Dendritic cell treated with granulocyte-macrophage colony-stimulating factor and Interleukin-4, amounts not matched to agents 40 ng/mL and 50 ng/mL, for 4 days (primary cell): ENCODE data around the gene PLEKHG4B.

Source experiments
- H3K27ac Mint-ChIP-seq: one replicate; pipeline ENCODE4 v1.8.0; 2022; ENCODE audit warnings: mild to moderate bottlenecking, mixed read lengths
- H3K27me3 Mint-ChIP-seq: one replicate; pipeline ENCODE4 v1.8.0; 2022; ENCODE audit warnings: mild to moderate bottlenecking, mixed read lengths
- H3K36me3 Mint-ChIP-seq: one replicate; pipeline ENCODE4 v1.8.0; 2022; ENCODE audit warnings: low read depth, mixed read lengths
- H3K4me1 Mint-ChIP-seq: one replicate; pipeline ENCODE4 v1.8.0; 2022; ENCODE audit warnings: low read depth, mixed read lengths
- H3K4me3 Mint-ChIP-seq: one replicate; pipeline ENCODE4 v1.8.0; 2022; ENCODE audit warnings: mild to moderate bottlenecking, moderate library complexity, mixed read lengths
- H3K9me3 Mint-ChIP-seq: one replicate; pipeline ENCODE4 v1.8.0; 2022; ENCODE audit warnings: mixed read lengths
- intact Hi-C: fragments of 100-400 bp; cut with micrococcal nuclease; formaldehyde crosslinking; loops from one replicate; pipeline ENCODE4 v1.15.0; 2022

The PLEKHG4B gene

GRCh38 chr5:126806-127205 is 34.8 kb downstream of the PLEKHG4B start:
- Mint-ChIP-seq H3K27me3 (peaks cover 1% of the 10 kb centered on the region), H3K4me1 (peaks cover 8% of the 10 kb centered on the region), H3K36me3 (no peaks in the 10 kb centered on the region), H3K27ac (no peak overlapping the region), H3K9me3 (peaks cover 21% of the 10 kb centered on the region), H3K4me3 (no peak overlapping the region)
- intact Hi-C loops, result no loop called here

GRCh38 chr5:127886-128285 is 35.9 kb downstream of the PLEKHG4B start:
- no peak overlapping the region for H3K27ac Mint-ChIP-seq
- intact Hi-C loops, result no loop called here
- H3K4me3 Mint-ChIP-seq, result no peak overlapping the region
- H3K4me1 Mint-ChIP-seq, result peaks cover 8% of the 10 kb centered on the region
- H3K36me3 Mint-ChIP-seq, result no peaks in the 10 kb centered on the region
- peaks cover 15% of the 10 kb centered on the region for H3K9me3 Mint-ChIP-seq
- peaks cover 1% of the 10 kb centered on the region for H3K27me3 Mint-ChIP-seq

- Mint-ChIP-seq H3K27me3 (peaks cover 1% of the 10 kb centered on the region), H3K27ac (no peak overlapping the region), H3K9me3 (peaks cover 15% of the 10 kb centered on the region), H3K36me3 (no peaks in the 10 kb centered on the region), H3K4me1 (peaks cover 8% of the 10 kb centered on the region), H3K4me3 (no peak overlapping the region)
- intact Hi-C loops, result no loop called here
Observed at GRCh38 chr5:128446-128845, 36.5 kb downstream of the PLEKHG4B start.

GRCh38 chr5:129148-129547 is 37.2 kb downstream of the PLEKHG4B start:
- Mint-ChIP-seq H3K9me3 (peaks cover 15% of the 10 kb centered on the region), H3K36me3 (no peaks in the 10 kb centered on the region), H3K4me1 (peaks cover 8% of the 10 kb centered on the region), H3K4me3 (no peak overlapping the region), H3K27ac (no peak overlapping the region), H3K27me3 (peaks cover 1% of the 10 kb centered on the region)
- intact Hi-C loops, result no loop called here

- Mint-ChIP-seq H3K9me3 (peaks cover 15% of the 10 kb centered on the region), H3K36me3 (no peaks in the 10 kb centered on the region), H3K4me1 (peaks cover 8% of the 10 kb centered on the region), H3K27me3 (peaks cover 1% of the 10 kb centered on the region), H3K27ac (no peak overlapping the region), H3K4me3 (no peak overlapping the region)
- intact Hi-C loops, result no loop called here
Observed at GRCh38 chr5:129820-130219, 37.9 kb downstream of the PLEKHG4B start.

GRCh38 chr5:130601-131131 is 38.7 kb downstream of the PLEKHG4B start:
- intact Hi-C loops, result no loop called here
- Mint-ChIP-seq H3K4me1 (peaks cover 8% of the 10 kb centered on the region), H3K27ac (no peak overlapping the region), H3K4me3 (no peak overlapping the region), H3K36me3 (no peaks in the 10 kb centered on the region), H3K27me3 (peaks cover 1% of the 10 kb centered on the region), H3K9me3 (peaks cover 14% of the 10 kb centered on the region)

GRCh38 chr5:136901-137300 is 44.9 kb downstream of the PLEKHG4B start:
- H3K4me3 Mint-ChIP-seq, result no peak overlapping the region
- no peak overlapping the region for H3K27ac Mint-ChIP-seq
- no peaks in the 10 kb centered on the region for H3K36me3 Mint-ChIP-seq
- intact Hi-C loops, result no loop called here
- H3K4me1 Mint-ChIP-seq, result no peaks in the 10 kb centered on the region
- H3K9me3 Mint-ChIP-seq, result no peaks in the 10 kb centered on the region
- no peaks in the 10 kb centered on the region for H3K27me3 Mint-ChIP-seq

- no peak overlapping the region for H3K27ac Mint-ChIP-seq
- no peaks in the 10 kb centered on the region for H3K36me3 Mint-ChIP-seq
- no peaks in the 10 kb centered on the region for H3K9me3 Mint-ChIP-seq
- no peaks in the 10 kb centered on the region for H3K4me1 Mint-ChIP-seq
- no peak overlapping the region for H3K4me3 Mint-ChIP-seq
- H3K27me3 Mint-ChIP-seq, result no peaks in the 10 kb centered on the region
- intact Hi-C loops, result no loop called here
Observed at GRCh38 chr5:137741-138140, 45.8 kb downstream of the PLEKHG4B start.

GRCh38 chr5:138936-139335 is 47.0 kb downstream of the PLEKHG4B start:
- no peaks in the 10 kb centered on the region for H3K9me3 Mint-ChIP-seq
- H3K36me3 Mint-ChIP-seq, result no peaks in the 10 kb centered on the region
- H3K27me3 Mint-ChIP-seq, result no peaks in the 10 kb centered on the region
- no peaks in the 10 kb centered on the region for H3K4me1 Mint-ChIP-seq
- intact Hi-C loops, result no loop called here
- no peak overlapping the region for H3K27ac Mint-ChIP-seq
- no peak overlapping the region for H3K4me3 Mint-ChIP-seq

- Mint-ChIP-seq H3K36me3 (no peaks in the 10 kb centered on the region), H3K4me1 (no peaks in the 10 kb centered on the region), H3K27me3 (no peaks in the 10 kb centered on the region), H3K4me3 (no peak overlapping the region), H3K27ac (no peak overlapping the region), H3K9me3 (no peaks in the 10 kb centered on the region)
- intact Hi-C loops, result no loop called here
Observed at GRCh38 chr5:139579-140442, 47.8 kb downstream of the PLEKHG4B start.

GRCh38 chr5:140443-140829 is 48.5 kb downstream of the PLEKHG4B start:
- Mint-ChIP-seq H3K9me3 (no peaks in the 10 kb centered on the region), H3K4me1 (no peaks in the 10 kb centered on the region), H3K27me3 (no peaks in the 10 kb centered on the region), H3K4me3 (no peak overlapping the region), H3K36me3 (no peaks in the 10 kb centered on the region), H3K27ac (no peak overlapping the region)
- intact Hi-C loops, result no loop called here

GRCh38 chr5:141211-141610 is 49.2 kb downstream of the PLEKHG4B start:
- H3K27ac Mint-ChIP-seq, result no peak overlapping the region
- no peaks in the 10 kb centered on the region for H3K4me1 Mint-ChIP-seq
- intact Hi-C loops, result no loop called here
- H3K4me3 Mint-ChIP-seq, result no peak overlapping the region
- no peaks in the 10 kb centered on the region for H3K36me3 Mint-ChIP-seq
- H3K9me3 Mint-ChIP-seq, result no peaks in the 10 kb centered on the region
- H3K27me3 Mint-ChIP-seq, result no peaks in the 10 kb centered on the region

- Mint-ChIP-seq H3K4me3 (no peak overlapping the region), H3K9me3 (peaks cover 5% of the 10 kb centered on the region), H3K4me1 (no peaks in the 10 kb centered on the region), H3K27me3 (peaks cover 1% of the 10 kb centered on the region), H3K36me3 (no peaks in the 10 kb centered on the region), H3K27ac (no peak overlapping the region)
- intact Hi-C loops, result no loop called here
Observed at GRCh38 chr5:141761-142160, 49.8 kb downstream of the PLEKHG4B start.

- H3K9me3 Mint-ChIP-seq, result peaks cover 11% of the 10 kb centered on the region
- H3K27ac Mint-ChIP-seq, result no peak overlapping the region
- no peak overlapping the region for H3K4me3 Mint-ChIP-seq
- no peaks in the 10 kb centered on the region for H3K4me1 Mint-ChIP-seq
- H3K36me3 Mint-ChIP-seq, result no peaks in the 10 kb centered on the region
- intact Hi-C loops, result no loop called here
- H3K27me3 Mint-ChIP-seq, result peaks cover 3% of the 10 kb centered on the region
Observed at GRCh38 chr5:142246-142810, 50.4 kb downstream of the PLEKHG4B start.
